Loucy (cell line): ENCODE results near the gene C16orf86.

ENCODE experiments used
- CTCF ChIP-seq: fragments of 200-600 bp; sonication (generic); conservative IDR thresholded peaks from 2 replicates; pipeline ENCODE4 v1.5.1; 2014; ENCODE audit warnings: mild to moderate bottlenecking, antibody characterized with exemption, low read length
- EZH2phosphoT487 ChIP-seq: fragments of 200-600 bp; IDR thresholded peaks from 2 replicates; pipeline ENCODE4 v1.6.1; 2018; ENCODE audit warnings: antibody characterized with exemption, mild to moderate bottlenecking, moderate library complexity, borderline replicate concordance

- no peak for TF ChIP-seq CTCF
- no peak for TF ChIP-seq EZH2phosphoT487
Measured at GRCh38 chr16:67709050-67709449, 42.4 kb downstream of the C16orf86 start.
